ENCODE data around the gene RHPN2. TPM values are rescaled to one million over a fixed set of nuclear protein-coding genes. Genes with fewer than 3 reads are reported as not detected.

The RHPN2 gene
- total and polyA plus RNA-seq, 2 of the 8 experiments (the other 6 are each of a cell fraction or from before 2014, with no cell fraction given), result 22.8 to 31.1 TPM

- TF ChIP-seq, protein P1, sequence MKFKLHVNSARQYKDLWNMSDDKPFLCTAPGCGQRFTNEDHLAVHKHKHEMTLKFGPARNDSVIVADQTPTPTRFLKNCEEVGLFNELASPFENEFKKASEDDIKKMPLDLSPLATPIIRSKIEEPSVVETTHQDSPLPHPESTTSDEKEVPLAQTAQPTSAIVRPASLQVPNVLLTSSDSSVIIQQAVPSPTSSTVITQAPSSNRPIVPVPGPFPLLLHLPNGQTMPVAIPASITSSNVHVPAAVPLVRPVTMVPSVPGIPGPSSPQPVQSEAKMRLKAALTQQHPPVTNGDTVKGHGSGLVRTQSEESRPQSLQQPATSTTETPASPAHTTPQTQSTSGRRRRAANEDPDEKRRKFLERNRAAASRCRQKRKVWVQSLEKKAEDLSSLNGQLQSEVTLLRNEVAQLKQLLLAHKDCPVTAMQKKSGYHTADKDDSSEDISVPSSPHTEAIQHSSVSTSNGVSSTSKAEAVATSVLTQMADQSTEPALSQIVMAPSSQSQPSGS (IDR thresholded peaks at IDR 0.05; ENCODE audit: low read length), result no peak
- TF ChIP-seq SP1 (IDR thresholded peaks at IDR 0.05; ENCODE audit: low read depth, low read length), result peak; percentile 100
Measured at GRCh38 chr19:32971715-32972540, 92.8 kb downstream of the RHPN2 start, which contains the start of the genes CEP89 and FAAP24 (continued).
